A549 (cell line): ENCODE results near the gene KCNIP3.

Experiments
- CEBPB ChIP-seq, 2 experiments: fragments of >200 bp in 1 of 2; sonication (Bioruptor Twin) in 1 of 2; formaldehyde crosslinking in 1 of 2; IDR thresholded peaks; 2 replicates each; pipeline ENCODE4 v1.6.1; 2012 to 2016
- POLR2A ChIP-seq: IDR thresholded peaks from 2 replicates; pipeline ENCODE4 v1.6.1; 2012; ENCODE audit warnings: mild to moderate bottlenecking, low read length
- SMC3 ChIP-seq: fragments of >200 bp; sonication (Bioruptor Twin); formaldehyde crosslinking; IDR thresholded peaks from 3 replicates; pipeline ENCODE4 v1.6.1; 2018; ENCODE audit warnings: inconsistent platforms
- TF ChIP-seq, protein P1 (sequence below): fragments of >200 bp; sonication (Bioruptor Twin); formaldehyde crosslinking; IDR thresholded peaks from 3 replicates; pipeline ENCODE4 v1.5.1; 2016

DNA sequence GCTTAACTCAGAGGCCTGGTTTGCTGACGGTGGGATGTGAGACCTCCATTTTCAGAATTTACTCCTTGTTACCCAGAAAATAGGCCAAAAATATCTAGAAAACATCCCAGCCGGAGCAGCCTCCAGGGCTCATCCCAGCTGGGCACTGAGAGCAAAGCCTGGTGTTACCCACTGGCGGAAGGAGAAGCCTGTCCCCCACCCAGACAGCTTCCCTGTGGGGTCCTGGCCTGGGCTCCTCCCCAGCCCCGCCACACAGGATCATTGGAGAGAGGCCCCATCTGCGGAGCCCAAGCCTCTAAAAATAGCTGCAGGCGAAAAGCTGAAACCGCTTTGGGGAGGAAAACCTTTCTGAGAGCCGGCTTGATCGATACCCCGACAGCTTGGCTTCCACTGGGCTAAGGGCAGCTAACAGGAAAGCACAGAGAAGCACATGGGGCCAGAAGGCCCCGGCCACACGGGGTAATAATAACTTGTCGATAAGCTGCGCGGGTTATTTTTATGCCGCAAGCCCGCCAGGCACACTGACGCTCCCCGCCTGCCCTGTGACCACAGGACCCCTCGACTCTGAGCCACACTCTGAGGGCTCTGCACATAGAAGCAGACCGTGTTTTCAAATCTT is 78.5 kb downstream of the KCNIP3 start:
- TF ChIP-seq, protein P1, sequence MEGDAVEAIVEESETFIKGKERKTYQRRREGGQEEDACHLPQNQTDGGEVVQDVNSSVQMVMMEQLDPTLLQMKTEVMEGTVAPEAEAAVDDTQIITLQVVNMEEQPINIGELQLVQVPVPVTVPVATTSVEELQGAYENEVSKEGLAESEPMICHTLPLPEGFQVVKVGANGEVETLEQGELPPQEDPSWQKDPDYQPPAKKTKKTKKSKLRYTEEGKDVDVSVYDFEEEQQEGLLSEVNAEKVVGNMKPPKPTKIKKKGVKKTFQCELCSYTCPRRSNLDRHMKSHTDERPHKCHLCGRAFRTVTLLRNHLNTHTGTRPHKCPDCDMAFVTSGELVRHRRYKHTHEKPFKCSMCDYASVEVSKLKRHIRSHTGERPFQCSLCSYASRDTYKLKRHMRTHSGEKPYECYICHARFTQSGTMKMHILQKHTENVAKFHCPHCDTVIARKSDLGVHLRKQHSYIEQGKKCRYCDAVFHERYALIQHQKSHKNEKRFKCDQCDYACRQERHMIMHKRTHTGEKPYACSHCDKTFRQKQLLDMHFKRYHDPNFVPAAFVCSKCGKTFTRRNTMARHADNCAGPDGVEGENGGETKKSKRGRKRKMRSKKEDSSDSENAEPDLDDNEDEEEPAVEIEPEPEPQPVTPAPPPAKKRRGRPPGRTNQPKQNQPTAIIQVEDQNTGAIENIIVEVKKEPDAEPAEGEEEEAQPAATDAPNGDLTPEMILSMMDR: no peak
- no peak for TF ChIP-seq POLR2A
- no peak for TF ChIP-seq SMC3
- TF ChIP-seq CEBPB (IDR thresholded peaks at IDR 0.05): no peak
